HepG2 (cell line): ENCODE results near the gene DAB2. TPM values are rescaled to one million over a fixed set of nuclear protein-coding genes. Genes with fewer than 3 reads are reported as not detected.

Experiments used
- ARID2 ChIP-seq: sonication (generic); formaldehyde crosslinking; IDR thresholded peaks from 2 replicates; pipeline ENCODE4 v1.8.1; 2022; ENCODE audit warnings: mild to moderate bottlenecking, missing genetic modification reagents, borderline replicate concordance
- CENPT ChIP-seq: sonication (generic); formaldehyde crosslinking; IDR thresholded peaks from 2 replicates; pipeline ENCODE4 v1.8.0; 2022; ENCODE audit warnings: low read depth, mild to moderate bottlenecking, moderate library complexity, missing genetic modification reagents
- DNMT1 ChIP-seq: sonication (generic); formaldehyde crosslinking; IDR thresholded peaks from 2 replicates; pipeline ENCODE4 v1.5.1; 2020; ENCODE audit warnings: mild to moderate bottlenecking, missing genetic modification reagents
- EP300 ChIP-seq, 3 experiments: sonication (generic) in 1 of 3; formaldehyde crosslinking in 1 of 3; IDR thresholded peaks; 2 replicates each; pipeline versions ENCODE4 v1.5.1 to v1.6.1; 2011 to 2020; ENCODE audit warnings: low read depth in 2 of 3, low read length in 2 of 3, borderline replicate concordance in 1 of 3, improper control_type of control experiment in 1 of 3, mild to moderate bottlenecking in 1 of 3, missing genetic modification reagents in 1 of 3, moderate library complexity in 1 of 3
- FOSL2 ChIP-seq: sonication (generic); formaldehyde crosslinking; IDR thresholded peaks from 2 replicates; pipeline ENCODE4 v1.4.0; 2020; ENCODE audit warnings: missing genetic modification reagents
- FOXK2 ChIP-seq: fragments of 450-650 bp; IDR thresholded peaks from 2 replicates; pipeline ENCODE4 v1.6.1; 2016
- HNRNPH1 ChIP-seq: fragments of 200-400 bp; formaldehyde crosslinking; optimal IDR thresholded peaks from 2 replicates; pipeline ENCODE3; 2017; ENCODE audit warnings: mild to moderate bottlenecking, low read depth, low read length
- NCOA2 ChIP-seq: sonication (generic); formaldehyde crosslinking; IDR thresholded peaks from 2 replicates; pipeline ENCODE4 v1.8.0; 2022; ENCODE audit warnings: inconsistent platforms
- NFIC ChIP-seq: IDR thresholded peaks from 2 replicates; pipeline ENCODE4 v1.6.1; 2012; ENCODE audit warnings: mild to moderate bottlenecking, low read length, inconsistent platforms
- NONO ChIP-seq, 2 experiments: fragments of 450-650 bp in 1 of 2; sonication (generic) in 1 of 2; formaldehyde crosslinking in 1 of 2; IDR thresholded peaks in 1 of 2; conservative IDR thresholded peaks in 1 of 2; 2 replicates each; pipeline versions ENCODE4 v1.6.1 to v1.8.0; 2017 to 2022; ENCODE audit warnings: mild to moderate bottlenecking in 1 of 2, missing genetic modification reagents in 1 of 2, moderate library complexity in 1 of 2
- NR1H2 ChIP-seq: sonication (generic); formaldehyde crosslinking; IDR thresholded peaks from 2 replicates; pipeline ENCODE4 v1.8.1; 2022; ENCODE audit warnings: low read depth, missing genetic modification reagents, borderline replicate concordance
- RARA ChIP-seq: IDR thresholded peaks from 2 replicates; pipeline ENCODE4 v1.6.1; 2016; ENCODE audit warnings: missing genetic modification reagents, missing compliant biosample characterization
- SCMH1 ChIP-seq: sonication (generic); formaldehyde crosslinking; IDR thresholded peaks from 2 replicates; pipeline ENCODE4 v1.9.0; 2021; ENCODE audit warnings: missing genetic modification reagents, mild to moderate bottlenecking, borderline replicate concordance
- SOX5 ChIP-seq: IDR thresholded peaks from 2 replicates; pipeline ENCODE4 v1.6.1; 2016; ENCODE audit warnings: borderline replicate concordance
- SRY ChIP-seq: sonication (generic); formaldehyde crosslinking; IDR thresholded peaks from 2 replicates; pipeline ENCODE4 v1.8.0; 2022; ENCODE audit warnings: mild to moderate bottlenecking, missing genetic modification reagents
- TAF1 ChIP-seq: sonication (generic); formaldehyde crosslinking; IDR thresholded peaks from 2 replicates; pipeline ENCODE4 v1.4.0; 2020; ENCODE audit warnings: missing genetic modification reagents
- TEAD3 ChIP-seq: optimal IDR thresholded peaks from 2 replicates; pipeline ENCODE3; 2016; ENCODE audit warnings: borderline replicate concordance
- ZNF251 ChIP-seq: sonication (generic); formaldehyde crosslinking; IDR thresholded peaks from 2 replicates; pipeline ENCODE4 v1.9.0; 2021; ENCODE audit warnings: mild to moderate bottlenecking, missing genetic modification reagents
- ZNF468 ChIP-seq: sonication (generic); formaldehyde crosslinking; IDR thresholded peaks from 2 replicates; pipeline ENCODE4 v1.8.0; 2022; ENCODE audit warnings: mild to moderate bottlenecking, moderate library complexity, missing genetic modification reagents
- ZNF746 ChIP-seq: sonication (generic); formaldehyde crosslinking; IDR thresholded peaks from 2 replicates; pipeline ENCODE4 v1.8.0; 2022; ENCODE audit warnings: mild to moderate bottlenecking, missing genetic modification reagents
- ZNF768 ChIP-seq: sonication (generic); formaldehyde crosslinking; IDR thresholded peaks from 2 replicates; pipeline ENCODE4 v1.4.0; 2020; ENCODE audit warnings: missing genetic modification reagents
- polyA plus RNA-seq, 8 experiments: library from polyadenylated mRNA; depleted of rRNA in 3 of 8; stranded (reverse) in 7 of 8; unstranded in 1 of 8; fragments of >200 nt; fragmentation: Illumina TruSeq in 4 of 8; extraction: Trizol in 4 of 8; gene quantifications; 2 replicates each; pipeline versions ENCODE4 v1.2.1 to v1.2.3, GENCODE V29; 2011 to 2016; ENCODE audit warnings: low read depth in 4 of 8, missing spikeins in 1 of 8, mixed read lengths in 1 of 8; ENCODE audit not compliant: insufficient read depth in 1 of 8
- total RNA-seq, 5 experiments: library from RNA; depleted of rRNA; stranded (reverse); fragments of >200 nt; fragmentation: Illumina TruSeq; extraction: Trizol; gene quantifications; 2 replicates each; pipeline ENCODE4 v1.2.3, GENCODE V29; 2016; ENCODE audit warnings: low read depth in 1 of 5
- TF ChIP-seq, protein P1 (sequence below): sonication (generic); formaldehyde crosslinking; IDR thresholded peaks from 2 replicates; pipeline ENCODE4 v1.9.0; 2021; ENCODE audit warnings: missing genetic modification reagents, borderline replicate concordance
- TF ChIP-seq, protein P2 (sequence below): sonication (generic); formaldehyde crosslinking; IDR thresholded peaks from 2 replicates; pipeline ENCODE4 v1.4.0; 2020; ENCODE audit warnings: missing genetic modification reagents
- TF ChIP-seq, protein P3 (sequence below): sonication (generic); formaldehyde crosslinking; IDR thresholded peaks from 2 replicates; pipeline ENCODE4 v1.5.0; 2020; ENCODE audit warnings: missing genetic modification reagents
- TF ChIP-seq, protein P4 (sequence below): IDR thresholded peaks from 2 replicates; pipeline ENCODE4 v1.6.1; 2016; ENCODE audit warnings: low read depth

DAB2 gene
- total and polyA plus RNA-seq, 2 of the 13 experiments (the other 11 are each of a cell fraction or from before 2014, with no cell fraction given) = 6.4 to 6.5 TPM

DNA sequence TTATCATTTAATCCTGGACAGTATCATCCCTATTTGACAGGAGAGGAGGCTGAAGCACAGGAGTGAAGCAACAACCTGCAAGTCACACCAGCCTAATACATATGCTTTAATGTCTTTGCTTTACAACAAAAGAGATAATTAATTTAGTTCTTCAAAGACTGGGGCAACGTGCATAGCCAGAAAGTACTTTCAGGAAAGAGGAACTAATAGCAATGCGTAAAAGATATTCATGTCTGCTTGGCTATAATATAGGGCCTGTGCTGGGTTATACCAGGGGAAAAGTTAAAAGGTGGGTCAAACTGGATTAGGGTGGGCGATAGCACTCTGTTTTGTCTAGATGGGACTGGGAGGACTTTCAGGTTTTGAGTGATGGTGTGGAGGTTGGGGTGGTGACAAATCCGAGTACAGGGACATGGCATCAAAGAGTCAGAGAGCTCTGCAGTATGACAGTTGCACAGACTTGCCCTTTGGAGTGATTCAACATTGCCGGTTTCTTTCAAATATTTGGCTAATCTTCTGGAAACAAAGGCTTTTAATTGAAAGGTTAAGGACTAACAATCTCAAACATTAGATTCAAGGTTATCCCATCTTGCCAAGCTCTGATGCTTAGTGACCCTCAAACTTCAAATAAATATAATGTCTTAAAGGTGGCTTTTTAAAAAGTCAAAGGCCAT, 11.9 kb downstream of the DAB2 start (continued):
- TF ChIP-seq, protein P1, sequence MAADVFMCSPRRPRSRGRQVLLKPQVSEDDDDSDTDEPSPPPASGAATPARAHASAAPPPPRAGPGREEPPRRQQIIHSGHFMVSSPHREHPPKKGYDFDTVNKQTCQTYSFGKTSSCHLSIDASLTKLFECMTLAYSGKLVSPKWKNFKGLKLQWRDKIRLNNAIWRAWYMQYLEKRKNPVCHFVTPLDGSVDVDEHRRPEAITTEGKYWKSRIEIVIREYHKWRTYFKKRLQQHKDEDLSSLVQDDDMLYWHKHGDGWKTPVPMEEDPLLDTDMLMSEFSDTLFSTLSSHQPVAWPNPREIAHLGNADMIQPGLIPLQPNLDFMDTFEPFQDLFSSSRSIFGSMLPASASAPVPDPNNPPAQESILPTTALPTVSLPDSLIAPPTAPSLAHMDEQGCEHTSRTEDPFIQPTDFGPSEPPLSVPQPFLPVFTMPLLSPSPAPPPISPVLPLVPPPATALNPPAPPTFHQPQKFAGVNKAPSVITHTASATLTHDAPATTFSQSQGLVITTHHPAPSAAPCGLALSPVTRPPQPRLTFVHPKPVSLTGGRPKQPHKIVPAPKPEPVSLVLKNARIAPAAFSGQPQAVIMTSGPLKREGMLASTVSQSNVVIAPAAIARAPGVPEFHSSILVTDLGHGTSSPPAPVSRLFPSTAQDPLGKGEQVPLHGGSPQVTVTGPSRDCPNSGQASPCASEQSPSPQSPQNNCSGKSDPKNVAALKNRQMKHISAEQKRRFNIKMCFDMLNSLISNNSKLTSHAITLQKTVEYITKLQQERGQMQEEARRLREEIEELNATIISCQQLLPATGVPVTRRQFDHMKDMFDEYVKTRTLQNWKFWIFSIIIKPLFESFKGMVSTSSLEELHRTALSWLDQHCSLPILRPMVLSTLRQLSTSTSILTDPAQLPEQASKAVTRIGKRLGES (CRISPR knock-in tag) = no peak
- TF ChIP-seq TAF1 (no peak), FOXK2 (no peak), EP300 (IDR thresholded peaks at IDR 0.05; ENCODE audit: low read depth in 2 of 2, low read length in 2 of 2) (peak in 1 of 2 experiments; percentile 84; a peak in 2 of 4 replicates), EP300 (CRISPR knock-in tag; IDR thresholded peaks at IDR 0.05; ENCODE audit: borderline replicate concordance) (no peak; the same call in 1 of the 2 replicates), RARA (CRISPR knock-in tag) (no peak), NCOA2 (CRISPR knock-in tag) (peak; percentile 40; the same call in 1 of the 2 replicates), ZNF746 (no peak), HNRNPH1 (no peak), DNMT1 (CRISPR knock-in tag) (no peak), ARID2 (no peak), FOSL2 (CRISPR knock-in tag) (peak; percentile 40), SRY (CRISPR knock-in tag) (no peak), CENPT (CRISPR knock-in tag) (no peak), NR1H2 (CRISPR knock-in tag) (no peak), ZNF251 (CRISPR knock-in tag) (no peak), ZNF468 (CRISPR knock-in tag) (no peak), ZNF768 (no peak), SOX5 (CRISPR knock-in tag) (peak; percentile 53; the same call in 1 of the 2 replicates), TEAD3 (CRISPR knock-in tag) (peak; percentile 36), NONO (IDR thresholded peaks at IDR 0.05) (no peak), NONO (CRISPR knock-in tag; conservative IDR thresholded peaks at IDR 0.05) (no peak), NFIC (0 out of 2 replicates have a peak, but pooled peaks have one; percentile 32), SCMH1 (CRISPR knock-in tag) (no peak)
- TF ChIP-seq, protein P2, sequence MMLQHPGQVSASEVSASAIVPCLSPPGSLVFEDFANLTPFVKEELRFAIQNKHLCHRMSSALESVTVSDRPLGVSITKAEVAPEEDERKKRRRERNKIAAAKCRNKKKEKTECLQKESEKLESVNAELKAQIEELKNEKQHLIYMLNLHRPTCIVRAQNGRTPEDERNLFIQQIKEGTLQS (CRISPR knock-in tag) = no peak
- TF ChIP-seq, protein P3, sequence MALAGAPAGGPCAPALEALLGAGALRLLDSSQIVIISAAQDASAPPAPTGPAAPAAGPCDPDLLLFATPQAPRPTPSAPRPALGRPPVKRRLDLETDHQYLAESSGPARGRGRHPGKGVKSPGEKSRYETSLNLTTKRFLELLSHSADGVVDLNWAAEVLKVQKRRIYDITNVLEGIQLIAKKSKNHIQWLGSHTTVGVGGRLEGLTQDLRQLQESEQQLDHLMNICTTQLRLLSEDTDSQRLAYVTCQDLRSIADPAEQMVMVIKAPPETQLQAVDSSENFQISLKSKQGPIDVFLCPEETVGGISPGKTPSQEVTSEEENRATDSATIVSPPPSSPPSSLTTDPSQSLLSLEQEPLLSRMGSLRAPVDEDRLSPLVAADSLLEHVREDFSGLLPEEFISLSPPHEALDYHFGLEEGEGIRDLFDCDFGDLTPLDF (CRISPR knock-in tag) = no peak
- TF ChIP-seq, protein P4, sequence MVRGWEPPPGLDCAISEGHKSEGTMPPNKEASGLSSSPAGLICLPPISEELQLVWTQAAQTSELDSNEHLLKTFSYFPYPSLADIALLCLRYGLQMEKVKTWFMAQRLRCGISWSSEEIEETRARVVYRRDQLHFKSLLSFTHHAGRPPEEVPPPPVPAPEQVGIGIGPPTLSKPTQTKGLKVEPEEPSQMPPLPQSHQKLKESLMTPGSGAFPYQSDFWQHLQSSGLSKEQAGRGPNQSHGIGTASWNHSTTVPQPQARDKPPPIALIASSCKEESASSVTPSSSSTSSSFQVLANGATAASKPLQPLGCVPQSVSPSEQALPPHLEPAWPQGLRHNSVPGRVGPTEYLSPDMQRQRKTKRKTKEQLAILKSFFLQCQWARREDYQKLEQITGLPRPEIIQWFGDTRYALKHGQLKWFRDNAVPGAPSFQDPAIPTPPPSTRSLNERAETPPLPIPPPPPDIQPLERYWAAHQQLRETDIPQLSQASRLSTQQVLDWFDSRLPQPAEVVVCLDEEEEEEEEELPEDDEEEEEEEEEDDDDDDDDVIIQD (CRISPR knock-in tag) = no peak
